ENCODE measurements around the gene UVSSA. TPM values are rescaled to one million over a fixed set of nuclear protein-coding genes. Genes with fewer than 3 reads are reported as not detected.

Gene UVSSA
- total and polyA plus RNA-seq, 9 donors: 5.5 to 13.6 (median 9.1) TPM

- Histone ChIP-seq H3K27ac (ENCODE audit: low read length) (no peak overlapping the region), H3K36me3 (ENCODE audit: control insufficient read depth, insufficient read depth, low read length) (peaks cover 66% of the 10 kb centered on the region), H3K4me1 (ENCODE audit: control insufficient read depth, insufficient read depth, low read length) (peaks cover 3% of the 10 kb centered on the region), H3K9me3 (replicated peaks; ENCODE audit: control insufficient read depth, low read depth, low read length) (no peaks in the 10 kb centered on the region), H3K27me3 (ENCODE audit: control insufficient read depth, insufficient read depth, low read length) (no peaks in the 10 kb centered on the region), H3K4me3 (ENCODE audit: low read length) (no peak overlapping the region)
- 80% methylated on average over 1 of the region's 11 CpGs for WGBS (ENCODE audit: insufficient coverage)
- DNase-seq: no peak
These were observed 21.9 kb upstream of the UVSSA start for GRCh38 chr4:1325176-1325480.

- Histone ChIP-seq H3K4me3 (ENCODE audit: low read length) (no peak overlapping the region), H3K9me3 (replicated peaks; ENCODE audit: control insufficient read depth, low read depth, low read length) (no peaks in the 10 kb centered on the region), H3K27ac (ENCODE audit: low read length) (no peak overlapping the region), H3K36me3 (ENCODE audit: control insufficient read depth, insufficient read depth, low read length) (peaks cover 71% of the 10 kb centered on the region), H3K4me1 (ENCODE audit: control insufficient read depth, insufficient read depth, low read length) (peaks cover 3% of the 10 kb centered on the region), H3K27me3 (ENCODE audit: control insufficient read depth, insufficient read depth, low read length) (no peaks in the 10 kb centered on the region)
- WGBS (ENCODE audit: insufficient coverage): 87% methylated on average over 28 of the region's 35 CpGs
- DNase-seq: no peak
These were observed 21.1 kb upstream of the UVSSA start for GRCh38 chr4:1325681-1326635.

GRCh38 chr4:1326751-1327525, 20.1 kb upstream of the UVSSA start:
- H3K9me3 ChIP-seq (replicated peaks; ENCODE audit: control insufficient read depth, low read depth, low read length): no peaks in the 10 kb centered on the region
- 96% methylated on average over 28 of the region's 30 CpGs for WGBS (ENCODE audit: insufficient coverage)
- no peak overlapping the region for H3K27ac ChIP-seq (ENCODE audit: low read length)
- peaks cover 3% of the 10 kb centered on the region for H3K4me1 ChIP-seq (ENCODE audit: control insufficient read depth, insufficient read depth, low read length)
- no peaks in the 10 kb centered on the region for H3K27me3 ChIP-seq (ENCODE audit: control insufficient read depth, insufficient read depth, low read length)
- no peak for DNase-seq
- H3K36me3 ChIP-seq (ENCODE audit: control insufficient read depth, insufficient read depth, low read length): peaks cover 75% of the 10 kb centered on the region
- H3K4me3 ChIP-seq (ENCODE audit: low read length): no peak overlapping the region

GRCh38 chr4:1327526-1328266, 19.3 kb upstream of the UVSSA start:
- H3K27ac ChIP-seq (ENCODE audit: low read length): no peak overlapping the region
- peaks cover 3% of the 10 kb centered on the region for H3K4me1 ChIP-seq (ENCODE audit: control insufficient read depth, insufficient read depth, low read length)
- H3K9me3 ChIP-seq (replicated peaks; ENCODE audit: control insufficient read depth, low read depth, low read length): no peaks in the 10 kb centered on the region
- DNase-seq: no peak
- H3K27me3 ChIP-seq (ENCODE audit: control insufficient read depth, insufficient read depth, low read length): no peaks in the 10 kb centered on the region
- H3K36me3 ChIP-seq (ENCODE audit: control insufficient read depth, insufficient read depth, low read length): peaks cover 73% of the 10 kb centered on the region
- WGBS (ENCODE audit: insufficient coverage): 92% methylated on average over 33 of the region's 33 CpGs
- H3K4me3 ChIP-seq (ENCODE audit: low read length): no peak overlapping the region

GRCh38 chr4:1328267-1329155, 18.5 kb upstream of the UVSSA start:
- Histone ChIP-seq H3K4me3 (ENCODE audit: low read length) (no peak overlapping the region), H3K27ac (ENCODE audit: low read length) (no peak overlapping the region), H3K9me3 (replicated peaks; ENCODE audit: control insufficient read depth, low read depth, low read length) (no peaks in the 10 kb centered on the region), H3K27me3 (ENCODE audit: control insufficient read depth, insufficient read depth, low read length) (no peaks in the 10 kb centered on the region), H3K36me3 (ENCODE audit: control insufficient read depth, insufficient read depth, low read length) (peaks cover 76% of the 10 kb centered on the region), H3K4me1 (ENCODE audit: control insufficient read depth, insufficient read depth, low read length) (peaks cover 3% of the 10 kb centered on the region)
- WGBS (ENCODE audit: insufficient coverage): 93% methylated on average over 51 of the region's 51 CpGs
- no peak for DNase-seq

GRCh38 chr4:1329408-1330371, 17.3 kb upstream of the UVSSA start:
- no peak for DNase-seq
- H3K9me3 ChIP-seq (replicated peaks; ENCODE audit: control insufficient read depth, low read depth, low read length): no peaks in the 10 kb centered on the region
- 79% methylated on average over 23 of the region's 34 CpGs for WGBS (ENCODE audit: insufficient coverage)
- no peak overlapping the region for H3K4me3 ChIP-seq (ENCODE audit: low read length)
- H3K36me3 ChIP-seq (ENCODE audit: control insufficient read depth, insufficient read depth, low read length): peaks cover 77% of the 10 kb centered on the region
- H3K4me1 ChIP-seq (ENCODE audit: control insufficient read depth, insufficient read depth, low read length): peaks cover 3% of the 10 kb centered on the region
- H3K27me3 ChIP-seq (ENCODE audit: control insufficient read depth, insufficient read depth, low read length): no peaks in the 10 kb centered on the region
- H3K27ac ChIP-seq (ENCODE audit: low read length): no peak overlapping the region

GRCh38 chr4:1330761-1331590, 16.0 kb upstream of the UVSSA start:
- Histone ChIP-seq H3K27ac (ENCODE audit: low read length) (no peak overlapping the region), H3K27me3 (ENCODE audit: control insufficient read depth, insufficient read depth, low read length) (no peaks in the 10 kb centered on the region), H3K4me1 (ENCODE audit: control insufficient read depth, insufficient read depth, low read length) (peaks cover 3% of the 10 kb centered on the region), H3K4me3 (ENCODE audit: low read length) (no peak overlapping the region), H3K36me3 (ENCODE audit: control insufficient read depth, insufficient read depth, low read length) (peaks cover 74% of the 10 kb centered on the region), H3K9me3 (replicated peaks; ENCODE audit: control insufficient read depth, low read depth, low read length) (no peaks in the 10 kb centered on the region)
- WGBS (ENCODE audit: insufficient coverage): 87% methylated on average over 28 of the region's 34 CpGs
- no peak for DNase-seq

- WGBS (ENCODE audit: insufficient coverage): 80% methylated on average over 19 of the region's 21 CpGs
- DNase-seq: no peak
- Histone ChIP-seq H3K4me3 (ENCODE audit: low read length) (no peak overlapping the region), H3K27me3 (ENCODE audit: control insufficient read depth, insufficient read depth, low read length) (no peaks in the 10 kb centered on the region), H3K27ac (ENCODE audit: low read length) (no peak overlapping the region), H3K9me3 (replicated peaks; ENCODE audit: control insufficient read depth, low read depth, low read length) (no peaks in the 10 kb centered on the region), H3K4me1 (ENCODE audit: control insufficient read depth, insufficient read depth, low read length) (peaks cover 3% of the 10 kb centered on the region), H3K36me3 (ENCODE audit: control insufficient read depth, insufficient read depth, low read length) (peaks cover 76% of the 10 kb centered on the region)
These were observed 15.2 kb upstream of the UVSSA start for GRCh38 chr4:1331591-1332353.

All from muscle of leg (tissue), 11 donors.